NCI-H2227 (cell line): ENCODE data around the gene SOAT2.
"Not testable (repeated sequence)": the region's sequence is repeated elsewhere in the genome, so short reads cannot be mapped to it uniquely, and the experiment has no call there.

Experiments
- DNase-seq: peaks from one replicate; lab custom pipeline; 2025; ENCODE audit not compliant: unreplicated experiment; lab: John Stamatoyannopoulos, UW

The SOAT2 gene

DNA sequence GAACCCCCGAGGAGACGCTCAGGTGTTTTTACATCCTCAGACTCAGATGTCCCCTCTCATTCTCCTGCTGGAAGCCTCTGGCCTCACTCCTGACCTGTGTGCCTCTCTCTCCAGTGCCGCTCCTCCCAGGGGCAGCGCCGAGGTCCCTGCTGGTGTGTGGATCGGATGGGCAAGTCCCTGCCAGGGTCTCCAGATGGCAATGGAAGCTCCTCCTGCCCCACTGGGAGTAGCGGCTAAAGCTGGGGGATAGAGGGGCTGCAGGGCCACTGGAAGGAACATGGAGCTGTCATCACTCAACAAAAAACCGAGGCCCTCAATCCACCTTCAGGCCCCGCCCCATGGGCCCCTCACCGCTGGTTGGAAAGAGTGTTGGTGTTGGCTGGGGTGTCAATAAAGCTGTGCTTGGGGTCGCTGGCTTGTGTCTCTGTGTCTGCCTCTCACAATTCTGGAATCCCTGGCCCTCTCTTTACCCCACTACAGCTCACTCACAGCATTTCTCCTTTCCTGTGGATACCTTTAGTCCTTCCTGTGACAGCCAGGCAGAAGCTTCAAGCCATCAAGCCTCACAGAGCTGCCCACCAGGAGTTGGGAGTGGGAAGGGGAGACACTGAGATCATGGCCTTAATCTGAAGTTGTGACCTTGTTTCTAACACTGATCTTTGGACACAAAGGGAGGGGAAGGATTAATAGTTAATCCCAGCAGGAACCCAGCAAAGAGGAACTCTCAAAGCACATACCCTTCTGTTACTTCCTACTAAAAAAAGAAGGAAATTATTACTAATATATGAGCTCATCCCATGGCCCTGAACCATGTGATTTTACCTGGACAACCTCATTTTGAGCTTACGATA lies 1.1 kb upstream of the SOAT2 start:
- DNase-seq: no peak

DNA sequence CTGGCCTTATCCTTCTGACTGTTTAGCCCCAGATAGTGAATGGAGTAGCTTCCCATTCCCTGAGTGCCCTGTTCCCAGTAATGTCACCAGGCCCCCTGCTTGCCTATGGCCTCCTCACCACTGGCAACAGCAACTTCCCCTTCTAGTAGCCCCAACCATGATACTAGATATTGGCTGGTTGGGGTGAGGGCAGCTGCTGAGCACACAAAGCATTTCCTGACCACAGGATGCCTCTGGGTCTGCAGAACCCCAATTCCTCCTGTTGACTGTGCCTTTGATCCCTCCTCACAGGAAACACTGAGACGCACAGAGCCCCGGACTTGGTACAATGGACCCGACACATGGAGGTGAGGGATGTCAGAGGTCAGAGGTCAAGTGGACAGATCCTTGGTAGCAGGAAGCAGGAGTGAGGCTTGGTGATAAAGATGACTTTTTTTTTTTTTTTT lies 597 bp downstream of the SOAT2 start:
- no peak for DNase-seq

DNA sequence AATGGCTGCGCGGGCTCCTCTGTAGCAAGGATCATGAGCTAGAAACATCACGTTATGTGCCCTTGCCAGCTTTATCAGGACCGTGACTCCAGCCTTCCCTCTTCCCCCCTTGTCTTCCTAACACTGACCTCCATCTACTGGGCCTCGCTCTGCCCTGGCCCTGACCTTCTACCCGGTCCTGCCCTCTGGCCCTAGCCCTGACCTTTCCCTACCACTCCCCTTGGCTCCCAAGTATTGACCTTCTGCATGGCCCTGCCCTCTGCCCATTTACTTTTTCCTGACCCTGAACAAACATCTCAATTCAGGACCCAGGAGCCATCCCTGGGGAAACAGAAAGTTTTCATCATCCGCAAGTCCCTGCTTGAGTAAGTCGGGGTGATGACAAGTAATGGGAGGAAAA lies 2.0 kb downstream of the SOAT2 start:
- no peak for DNase-seq

DNA sequence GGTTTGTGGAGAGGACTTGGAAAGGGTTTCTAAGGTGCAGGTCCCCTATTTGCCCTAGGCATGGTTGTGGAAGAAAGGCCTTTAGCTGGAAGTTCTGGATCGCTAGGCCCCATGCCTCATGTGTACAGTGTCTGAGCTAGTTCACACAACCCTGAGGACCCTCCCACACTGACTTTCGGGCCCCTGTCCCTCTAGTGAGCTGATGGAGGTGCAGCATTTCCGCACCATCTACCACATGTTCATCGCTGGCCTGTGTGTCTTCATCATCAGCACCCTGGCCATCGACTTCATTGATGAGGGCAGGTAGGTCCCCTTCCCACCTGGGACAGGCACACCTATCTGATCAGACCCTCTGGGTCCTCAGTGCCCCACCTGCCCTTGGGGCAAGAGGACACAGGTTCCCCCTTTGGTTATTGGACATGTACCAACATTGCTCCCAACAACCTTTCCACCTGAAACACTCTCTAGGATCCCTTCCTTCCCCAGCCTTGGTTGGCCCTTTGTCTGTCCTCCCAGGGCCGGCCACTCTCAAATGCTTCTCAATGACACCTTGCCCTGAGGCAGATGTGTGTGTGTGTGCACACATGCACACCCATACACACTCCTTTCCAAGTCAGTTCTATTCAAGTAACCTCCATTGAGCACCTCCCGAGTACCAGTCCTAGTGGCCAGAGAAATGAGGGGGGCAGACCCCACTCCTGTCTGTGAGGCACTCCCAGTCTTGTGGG lies 2.6 kb downstream of the SOAT2 start:
- DNase-seq: no peak

DNA sequence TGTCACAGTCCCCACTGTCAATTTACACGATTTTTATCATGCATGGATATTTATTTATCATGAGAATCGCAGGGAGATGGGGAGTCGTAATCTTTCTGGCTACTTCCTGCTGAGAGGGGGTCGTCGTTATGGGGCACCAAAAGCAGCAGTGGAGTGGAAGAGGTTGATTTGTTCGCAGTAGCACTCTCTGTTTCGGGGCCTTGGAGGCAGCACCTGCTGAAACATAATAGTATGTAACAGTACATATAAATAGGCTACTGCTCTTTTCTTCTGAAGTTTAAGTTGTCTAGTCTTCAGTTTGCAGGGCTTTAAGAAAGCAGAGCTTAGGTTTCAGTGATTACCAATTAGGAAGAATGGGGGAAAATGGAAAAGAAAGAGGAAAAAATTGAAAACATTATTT lies 3.8 kb downstream of the SOAT2 start:
- DNase-seq: no peak

DNA sequence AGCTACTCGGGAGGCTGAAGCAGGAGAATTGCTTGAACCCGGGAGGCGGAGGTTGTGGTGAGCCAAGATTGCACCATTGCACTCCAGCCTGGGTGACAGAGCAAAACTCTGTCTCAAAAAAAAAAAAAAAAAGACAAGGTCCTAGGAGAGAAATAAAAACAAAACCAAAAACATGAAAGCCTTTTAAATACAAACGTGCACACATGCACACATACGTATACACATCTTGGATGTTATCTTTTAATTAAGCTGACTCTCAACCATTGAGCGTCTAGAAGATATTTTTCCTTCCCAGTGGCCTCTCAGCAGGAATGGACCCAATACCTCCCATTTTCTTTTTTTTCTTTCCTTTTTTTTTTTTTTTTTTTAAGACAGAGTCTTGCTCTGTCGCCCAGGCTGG lies 9.1 kb downstream of the SOAT2 start:
- DNase-seq: not testable (repeated sequence)

DNA sequence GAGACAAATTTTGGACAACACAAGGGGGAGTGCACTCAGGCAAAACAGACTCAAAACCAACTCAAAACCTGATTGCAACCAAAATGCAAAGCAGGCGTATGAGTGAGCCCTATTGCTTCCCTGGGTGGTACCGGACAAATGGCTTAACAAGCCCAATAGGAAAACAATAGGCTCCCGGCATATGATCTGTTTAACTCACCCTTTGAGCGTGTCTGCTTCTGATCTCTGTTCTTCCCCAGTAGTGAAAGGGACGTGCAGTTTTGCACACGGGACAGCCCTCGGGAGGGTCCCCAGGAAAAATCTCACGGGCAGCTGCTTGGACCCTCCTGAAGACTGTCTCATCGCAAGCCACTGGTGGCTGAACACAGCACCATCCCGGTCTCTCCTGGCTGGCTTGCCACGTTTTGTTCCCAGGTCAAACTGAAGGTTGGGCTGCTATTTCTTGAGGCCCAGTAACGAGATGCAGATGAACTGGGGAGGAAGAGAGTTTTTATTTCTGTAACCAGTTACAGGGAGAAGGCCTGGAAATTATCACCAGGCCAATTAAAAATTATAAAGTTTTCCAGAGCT lies 9.9 kb downstream of the SOAT2 start:
- DNase-seq: no peak

DNA sequence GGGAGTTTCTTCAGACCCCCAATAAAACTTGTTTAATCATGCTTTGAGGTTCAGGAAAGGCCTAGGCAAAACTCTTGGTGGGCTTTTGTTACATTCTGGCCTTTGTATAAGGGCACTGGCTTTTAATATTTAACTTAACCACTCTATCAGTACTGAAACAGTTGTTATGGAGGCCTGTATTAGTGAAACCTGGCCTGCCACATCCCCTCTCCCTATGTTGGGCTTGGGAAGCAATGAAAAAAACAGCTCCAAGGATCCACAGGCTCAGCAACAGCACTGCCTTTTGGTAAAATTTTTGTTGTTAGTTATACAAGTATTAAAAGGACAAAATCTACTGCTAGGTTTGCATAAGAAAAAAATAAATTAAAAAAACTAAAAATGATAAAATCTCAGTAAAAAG lies 10.7 kb downstream of the SOAT2 start:
- DNase-seq: no peak

DNA sequence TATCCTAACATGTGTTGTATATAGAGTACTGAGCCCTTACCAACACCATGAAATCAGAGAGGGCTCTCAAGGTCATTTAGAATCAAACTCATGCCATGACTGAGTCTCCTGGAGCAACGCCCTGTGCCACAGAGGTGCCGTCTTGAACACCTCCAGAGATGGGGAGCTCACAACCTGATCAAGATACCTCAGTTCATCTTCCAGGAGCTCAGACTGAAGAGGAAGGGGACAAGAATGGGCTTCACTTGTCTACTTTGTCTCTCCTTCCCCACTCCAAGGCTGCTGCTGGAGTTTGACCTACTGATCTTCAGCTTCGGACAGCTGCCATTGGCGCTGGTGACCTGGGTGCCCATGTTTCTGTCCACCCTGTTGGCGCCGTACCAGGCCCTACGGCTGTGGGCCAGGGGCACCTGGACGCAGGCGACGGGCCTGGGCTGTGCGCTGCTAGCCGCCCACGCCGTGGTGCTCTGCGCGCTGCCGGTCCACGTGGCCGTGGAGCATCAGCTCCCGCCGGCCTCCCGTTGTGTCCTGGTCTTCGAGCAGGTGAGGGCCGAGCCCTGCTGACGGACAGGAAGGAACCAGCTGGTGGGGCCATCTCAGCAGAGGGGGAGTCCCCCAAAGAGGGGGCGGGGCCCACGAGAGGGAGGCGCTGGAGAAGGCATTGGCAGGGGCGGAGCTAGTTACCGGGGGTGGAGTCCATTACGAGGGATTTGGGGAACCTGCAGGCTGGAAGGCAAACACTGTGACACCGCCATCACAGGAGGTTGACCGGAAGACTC lies 12.0 kb downstream of the SOAT2 start:
- no peak for DNase-seq

DNA sequence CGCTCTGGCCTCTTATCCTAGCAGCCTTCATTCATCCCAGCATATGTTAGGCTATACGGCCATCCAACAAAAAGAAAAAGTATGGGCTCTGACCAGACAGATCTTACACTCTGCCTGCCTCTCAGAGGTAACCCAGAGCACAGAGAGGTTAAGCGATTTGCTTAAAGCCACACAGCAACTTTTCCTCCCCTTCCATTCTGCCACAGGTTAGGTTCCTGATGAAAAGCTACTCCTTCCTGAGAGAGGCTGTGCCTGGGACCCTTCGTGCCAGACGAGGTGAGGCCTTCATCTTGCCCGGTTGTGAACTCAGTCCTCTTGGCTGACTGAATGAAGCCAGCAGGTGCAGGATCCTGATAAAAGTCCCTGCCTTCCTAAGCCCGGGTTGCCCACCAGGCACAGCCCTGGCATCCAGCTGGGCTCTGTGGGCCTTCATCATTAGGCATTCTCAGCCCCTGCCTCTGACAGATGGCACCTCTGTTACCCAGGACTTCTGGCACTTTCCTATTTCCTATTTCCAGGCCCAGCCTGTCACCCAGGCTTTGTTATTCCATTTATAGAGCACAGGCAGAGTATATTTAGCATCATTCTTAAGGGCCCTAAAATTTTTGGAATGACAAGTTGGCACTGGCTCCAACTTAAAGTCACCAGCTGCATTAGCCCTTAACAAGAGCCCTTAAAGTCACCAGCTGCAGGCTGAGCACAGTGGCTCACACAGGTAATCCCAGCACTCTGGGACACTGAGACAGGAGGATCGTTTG lies 12.8 kb downstream of the SOAT2 start:
- DNase-seq: no peak

DNA sequence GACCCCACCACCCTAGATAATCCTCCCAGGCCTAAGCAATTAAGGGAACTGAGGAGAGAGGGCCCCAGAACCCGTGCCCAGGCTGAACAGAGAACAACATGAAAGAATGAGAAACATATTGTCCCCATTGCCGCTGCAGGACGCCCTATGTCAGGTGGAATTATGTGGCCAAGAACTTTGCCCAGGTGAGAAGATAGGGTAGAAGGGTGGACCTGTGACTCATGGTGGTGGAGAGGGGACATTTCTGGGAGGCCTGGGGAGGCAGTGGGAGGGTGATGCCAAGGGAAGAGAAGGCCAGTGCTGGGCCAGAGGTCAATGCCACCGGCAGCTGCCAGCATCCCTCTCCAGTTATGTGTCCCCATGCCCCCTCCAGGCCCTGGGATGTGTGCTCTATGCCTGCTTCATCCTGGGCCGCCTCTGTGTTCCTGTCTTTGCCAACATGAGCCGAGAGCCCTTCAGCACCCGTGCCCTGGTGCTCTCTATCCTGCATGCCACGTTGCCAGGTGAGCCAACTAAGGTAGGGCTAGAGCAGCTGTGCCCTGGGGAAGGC lies 15.5 kb downstream of the SOAT2 start:
- no peak for DNase-seq

DNA sequence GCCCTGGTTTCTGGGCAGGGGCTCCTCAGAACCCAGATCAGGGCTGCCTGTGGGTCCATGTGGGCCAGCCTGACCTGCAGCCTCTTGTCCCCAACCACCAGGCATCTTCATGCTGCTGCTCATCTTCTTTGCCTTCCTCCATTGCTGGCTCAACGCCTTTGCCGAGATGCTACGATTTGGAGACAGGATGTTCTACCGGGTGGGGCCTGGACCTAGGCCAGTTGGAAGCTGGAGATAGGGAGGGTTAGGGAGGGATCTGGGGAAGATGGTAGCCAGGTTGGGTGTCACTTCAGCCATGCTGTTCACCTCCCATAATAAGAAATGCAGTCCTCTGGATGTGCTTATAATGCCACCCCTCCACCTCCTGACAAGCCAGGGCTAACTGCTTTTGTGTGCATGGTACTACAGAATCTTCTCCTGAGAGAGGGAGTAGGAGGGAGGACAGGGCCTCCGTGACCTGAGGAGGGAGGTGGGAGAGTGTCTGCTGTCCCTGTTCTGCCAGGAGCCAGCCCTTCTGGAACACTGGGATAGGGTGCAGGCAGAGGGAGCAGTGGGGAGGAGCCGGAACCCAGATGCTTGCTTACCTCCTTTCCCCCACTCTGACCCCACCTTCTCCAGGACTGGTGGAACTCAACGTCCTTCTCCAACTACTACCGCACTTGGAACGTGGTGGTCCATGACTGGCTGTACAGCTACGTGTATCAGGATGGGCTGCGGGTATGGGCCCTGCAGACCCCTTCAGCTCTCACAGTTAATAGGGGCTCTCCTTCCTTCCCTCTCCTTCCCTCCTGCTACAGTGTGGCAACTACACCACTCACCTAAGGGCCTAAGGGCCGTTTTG lies 17.6 kb downstream of the SOAT2 start:
- no peak for DNase-seq

DNA sequence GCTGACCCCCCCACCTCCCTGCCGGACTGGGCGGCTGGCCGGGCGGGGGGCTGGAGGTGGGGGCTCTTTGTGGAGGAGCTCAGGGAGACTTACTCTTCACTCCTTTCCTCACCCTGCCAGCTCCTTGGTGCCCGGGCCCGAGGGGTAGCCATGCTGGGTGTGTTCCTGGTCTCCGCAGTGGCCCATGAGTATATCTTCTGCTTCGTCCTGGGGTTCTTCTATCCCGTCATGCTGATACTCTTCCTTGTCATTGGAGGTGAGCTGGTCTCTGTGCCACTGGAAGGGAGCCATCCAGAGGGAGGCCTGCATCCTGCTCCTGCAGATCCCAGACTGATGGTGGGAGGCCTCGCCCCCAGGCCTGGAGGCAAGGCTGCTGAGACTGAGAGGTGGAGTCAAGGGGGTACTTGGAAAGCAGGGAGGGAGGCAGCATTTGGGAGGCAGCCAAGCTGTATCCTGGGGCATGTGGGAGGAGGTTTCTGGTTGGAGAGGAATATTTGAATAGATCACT lies 19.7 kb downstream of the SOAT2 start:
- no peak for DNase-seq

DNA sequence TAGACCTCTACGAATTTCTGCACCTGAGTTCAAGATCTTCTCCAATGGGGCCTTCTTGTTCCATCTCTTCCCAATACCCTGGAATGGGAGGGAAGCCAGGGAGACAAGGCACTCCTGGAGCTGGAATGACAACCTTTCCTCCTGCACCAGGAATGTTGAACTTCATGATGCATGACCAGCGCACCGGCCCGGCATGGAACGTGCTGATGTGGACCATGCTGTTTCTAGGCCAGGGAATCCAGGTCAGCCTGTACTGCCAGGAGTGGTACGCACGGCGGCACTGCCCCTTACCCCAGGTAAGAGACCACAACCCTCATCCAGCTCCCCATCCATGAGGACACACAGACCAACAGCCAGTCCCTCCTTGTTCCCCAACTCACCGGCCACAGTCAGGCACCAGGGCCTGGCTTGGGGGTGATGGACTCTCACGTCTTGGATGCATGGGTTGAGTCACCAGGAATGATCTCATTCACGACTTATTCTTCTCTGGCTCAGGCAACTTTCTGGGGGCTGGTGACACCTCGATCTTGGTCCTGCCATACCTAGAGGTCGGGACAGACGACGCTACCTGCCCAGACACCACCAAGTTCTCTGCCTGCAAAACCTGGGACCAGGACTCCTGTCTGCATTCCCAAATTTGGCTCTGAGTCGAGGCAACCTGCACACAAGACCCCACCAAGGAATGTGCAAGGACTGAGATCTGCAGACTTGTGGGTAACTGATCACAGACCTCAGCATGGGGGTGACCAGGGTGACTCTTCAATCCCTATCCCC lies 20.5 kb downstream of the SOAT2 start:
- DNase-seq: no peak

DNA sequence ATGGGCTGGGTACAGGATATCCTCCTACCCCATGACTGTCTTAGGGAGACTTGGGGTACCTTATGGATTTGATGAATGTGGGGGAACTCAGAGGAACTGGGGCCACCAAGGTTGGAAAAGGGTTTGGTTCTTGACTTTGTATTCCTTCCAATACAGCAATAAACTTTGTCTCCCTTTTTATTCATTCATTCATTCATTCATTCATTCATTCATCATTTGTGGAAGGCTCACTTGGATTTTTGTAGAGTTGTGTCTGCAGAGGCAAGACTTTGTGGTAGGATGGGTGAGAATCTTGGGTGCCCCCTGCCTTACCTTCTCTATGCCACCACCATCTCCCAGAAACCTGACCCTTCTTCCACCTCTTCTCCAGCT lies 21.1 kb downstream of the SOAT2 start:
- no peak for DNase-seq

DNA sequence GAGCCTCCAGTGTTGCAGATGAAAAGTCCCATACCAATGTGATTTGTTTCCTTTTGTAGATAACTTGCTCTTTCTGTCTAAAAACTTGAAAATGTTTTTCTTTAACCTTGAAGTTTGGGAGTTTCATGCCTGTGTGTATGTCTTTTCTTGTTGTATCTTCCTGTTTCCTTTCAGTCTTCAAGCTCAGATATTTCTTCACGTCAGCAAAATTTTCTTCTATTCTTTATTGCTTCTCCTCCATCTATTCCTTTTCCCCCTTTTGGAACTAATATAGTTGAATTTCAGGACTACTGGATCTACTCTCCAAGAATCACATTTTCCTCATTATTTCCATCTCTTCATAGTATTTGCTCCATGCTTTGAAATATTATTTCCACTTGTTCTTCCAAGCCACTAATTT lies 23.9 kb downstream of the SOAT2 start:
- DNase-seq: no peak

DNA sequence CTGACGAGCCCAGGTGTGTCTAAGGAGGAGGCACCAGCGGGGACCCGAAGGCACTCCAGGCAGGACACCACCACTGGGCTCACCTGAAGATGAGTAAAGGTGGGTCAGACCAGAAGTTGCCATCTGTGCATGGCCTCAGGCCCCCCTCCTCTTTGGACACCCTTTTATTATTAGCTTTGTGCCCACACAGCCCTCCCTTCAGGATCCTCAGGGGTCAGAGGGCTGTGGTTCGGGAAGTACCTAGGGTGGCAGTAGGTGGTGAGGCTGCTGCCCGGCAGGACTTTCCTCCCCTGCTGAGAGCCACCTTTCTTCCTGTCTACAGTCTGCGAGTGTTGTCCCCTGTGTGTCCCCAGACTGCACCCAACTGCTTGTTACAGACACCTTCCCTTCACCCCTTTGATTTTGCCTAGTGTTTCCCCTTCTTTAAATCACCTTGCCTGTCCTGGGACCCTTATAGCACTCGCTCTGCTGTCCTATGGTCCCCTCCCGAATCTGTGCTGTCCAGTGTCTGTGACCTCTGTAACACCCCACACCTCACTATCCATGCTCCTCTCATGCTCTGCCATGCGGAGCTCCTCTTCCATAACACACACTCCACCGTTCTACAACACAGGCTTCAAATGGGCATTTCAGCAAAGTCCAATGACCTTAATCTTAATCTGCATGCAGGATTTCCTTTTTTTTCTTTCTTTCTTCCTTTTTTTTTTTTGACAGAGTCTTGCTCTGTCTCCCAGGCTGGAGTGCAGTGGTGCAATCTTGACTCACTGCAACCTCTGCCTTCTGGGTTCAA lies 25.7 kb downstream of the SOAT2 start:
- DNase-seq: no peak

DNA sequence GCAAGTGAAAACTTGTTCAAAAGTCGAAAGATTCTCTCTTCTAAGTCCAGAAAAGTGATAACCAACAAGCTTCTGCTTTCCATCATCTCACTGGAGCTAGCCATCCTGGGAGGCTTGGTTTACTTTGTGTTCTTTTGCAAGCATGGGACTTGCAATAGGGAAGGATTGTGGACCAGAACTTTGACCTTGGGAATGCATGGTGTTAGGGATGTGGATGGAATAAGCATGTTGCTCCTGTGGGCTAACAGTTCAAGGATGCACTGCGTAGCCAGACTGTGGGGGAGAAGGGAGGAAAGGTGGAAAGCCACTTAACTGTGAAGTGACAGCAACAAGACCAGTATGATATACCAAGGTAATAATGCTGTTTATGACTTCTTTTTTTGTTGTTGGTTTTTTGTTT lies 28.6 kb downstream of the SOAT2 start:
- DNase-seq: no peak
